Loucy (cell line): ENCODE data around the gene FES.

Experiments used
- H2AFZ ChIP-seq: fragments of 200-600 bp; sonication (generic); 2 replicates; pipeline ENCODE4 v1.6.0; 2016; ENCODE audit warnings: antibody characterized with exemption, mild to moderate bottlenecking, low read length, moderate library complexity
- H3F3A ChIP-seq: fragments of 200-600 bp; 2 replicates; pipeline ENCODE4 v1.6.0; 2016; ENCODE audit warnings: antibody characterized with exemption, low read depth, mild to moderate bottlenecking
- H3K27me3 ChIP-seq: fragments of 200-600 bp; sonication (generic); 2 replicates; pipeline ENCODE4 v1.6.1; 2014; ENCODE audit warnings: low read length, mild to moderate bottlenecking; ENCODE audit not compliant: insufficient read depth, poor library complexity, severe bottlenecking
- H3K36me3 ChIP-seq: fragments of 200-600 bp; sonication (generic); 2 replicates; pipeline ENCODE4 v1.6.1; 2016; ENCODE audit warnings: low read length; ENCODE audit not compliant: insufficient read depth
- H3K4me1 ChIP-seq: fragments of 200-600 bp; sonication (generic); 2 replicates; pipeline ENCODE4 v1.5.1; 2014; ENCODE audit warnings: low read length, mild to moderate bottlenecking; ENCODE audit not compliant: insufficient read depth, poor library complexity, severe bottlenecking
- H3K4me2 ChIP-seq: fragments of 200-600 bp; sonication (generic); 2 replicates; pipeline ENCODE4 v1.6.0; 2014; ENCODE audit warnings: antibody characterized with exemption, low read length, low read depth, mild to moderate bottlenecking; ENCODE audit not compliant: poor library complexity, severe bottlenecking
- H3K4me3 ChIP-seq: fragments of 200-600 bp; sonication (generic); 2 replicates; pipeline ENCODE4 v1.5.1; 2014; ENCODE audit warnings: low read length, mild to moderate bottlenecking, mixed read lengths; ENCODE audit not compliant: poor library complexity, severe bottlenecking
- H3K79me2 ChIP-seq: fragments of 200-600 bp; sonication (generic); 2 replicates; pipeline ENCODE4 v1.6.1; 2014; ENCODE audit warnings: low read length; ENCODE audit not compliant: insufficient read depth
- H3K9ac ChIP-seq: fragments of 200-600 bp; sonication (generic); 2 replicates; pipeline ENCODE4 v1.6.0; 2014; ENCODE audit warnings: mild to moderate bottlenecking, low read depth, low read length, moderate library complexity; ENCODE audit not compliant: poor library complexity, severe bottlenecking
- H3K9me2 ChIP-seq: fragments of 200-600 bp; sonication (generic); replicated peaks from 2 replicates; pipeline ENCODE4 v1.6.1; 2016; ENCODE audit warnings: low read depth, low read length, mixed read lengths
- H3K9me3 ChIP-seq: fragments of 200-600 bp; sonication (generic); 2 replicates; pipeline ENCODE4 v1.6.1; 2014; ENCODE audit warnings: mild to moderate bottlenecking, antibody characterized with exemption, low read length, low read depth; ENCODE audit not compliant: insufficient read depth
- H4K20me1 ChIP-seq: fragments of 200-600 bp; sonication (generic); 2 replicates; pipeline ENCODE4 v1.6.0; 2014; ENCODE audit warnings: antibody characterized with exemption, low read length, mild to moderate bottlenecking; ENCODE audit not compliant: insufficient read depth, poor library complexity, severe bottlenecking
- EZH2phosphoT487 ChIP-seq: fragments of 200-600 bp; IDR thresholded peaks from 2 replicates; pipeline ENCODE4 v1.6.1; 2018; ENCODE audit warnings: antibody characterized with exemption, mild to moderate bottlenecking, moderate library complexity, borderline replicate concordance
- TF ChIP-seq, protein P1 (sequence below): fragments of 200-600 bp; sonication (generic); conservative IDR thresholded peaks from 2 replicates; pipeline ENCODE4 v1.5.1; 2014; ENCODE audit warnings: mild to moderate bottlenecking, antibody characterized with exemption, low read length

The FES gene

DNA sequence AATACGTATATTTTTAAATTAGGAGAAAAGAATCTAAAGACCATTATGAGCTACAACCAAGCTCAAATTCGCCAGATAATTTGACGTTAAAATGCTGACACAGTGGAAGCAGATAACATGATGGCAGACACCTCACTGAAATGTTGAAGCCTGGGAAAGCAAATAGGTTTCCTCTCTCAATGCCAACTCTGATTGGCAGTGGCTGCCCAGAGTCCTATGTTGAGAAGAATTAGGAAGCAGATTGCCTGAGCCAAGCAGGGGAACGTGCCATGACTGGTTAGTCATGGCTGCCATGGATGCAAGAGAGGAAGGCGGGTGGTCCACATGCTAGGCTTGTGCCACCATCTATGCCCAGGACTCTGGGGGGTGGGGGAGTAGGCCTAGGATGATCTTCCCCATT, 54.0 kb downstream of the FES start:
- Histone ChIP-seq H3K4me3 (no peak overlapping the region), H3K27me3 (no peaks in the 10 kb centered on the region), H3K36me3 (peaks cover 29% of the 10 kb centered on the region; the same call in 1 of the 2 replicates), H3K4me1 (peaks cover 25% of the 10 kb centered on the region), H2AFZ (no peak overlapping the region), H3K9me2 (no peaks in the 10 kb centered on the region), H3K79me2 (peaks cover 26% of the 10 kb centered on the region), H3K9me3 (no peaks in the 10 kb centered on the region), H3F3A (no peaks in the 10 kb centered on the region), H3K4me2 (no peak overlapping the region), H3K9ac (no peak overlapping the region), H4K20me1 (peaks cover 18% of the 10 kb centered on the region)
- TF ChIP-seq, protein P1, sequence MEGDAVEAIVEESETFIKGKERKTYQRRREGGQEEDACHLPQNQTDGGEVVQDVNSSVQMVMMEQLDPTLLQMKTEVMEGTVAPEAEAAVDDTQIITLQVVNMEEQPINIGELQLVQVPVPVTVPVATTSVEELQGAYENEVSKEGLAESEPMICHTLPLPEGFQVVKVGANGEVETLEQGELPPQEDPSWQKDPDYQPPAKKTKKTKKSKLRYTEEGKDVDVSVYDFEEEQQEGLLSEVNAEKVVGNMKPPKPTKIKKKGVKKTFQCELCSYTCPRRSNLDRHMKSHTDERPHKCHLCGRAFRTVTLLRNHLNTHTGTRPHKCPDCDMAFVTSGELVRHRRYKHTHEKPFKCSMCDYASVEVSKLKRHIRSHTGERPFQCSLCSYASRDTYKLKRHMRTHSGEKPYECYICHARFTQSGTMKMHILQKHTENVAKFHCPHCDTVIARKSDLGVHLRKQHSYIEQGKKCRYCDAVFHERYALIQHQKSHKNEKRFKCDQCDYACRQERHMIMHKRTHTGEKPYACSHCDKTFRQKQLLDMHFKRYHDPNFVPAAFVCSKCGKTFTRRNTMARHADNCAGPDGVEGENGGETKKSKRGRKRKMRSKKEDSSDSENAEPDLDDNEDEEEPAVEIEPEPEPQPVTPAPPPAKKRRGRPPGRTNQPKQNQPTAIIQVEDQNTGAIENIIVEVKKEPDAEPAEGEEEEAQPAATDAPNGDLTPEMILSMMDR = no peak
- TF ChIP-seq EZH2phosphoT487 = no peak

DNA sequence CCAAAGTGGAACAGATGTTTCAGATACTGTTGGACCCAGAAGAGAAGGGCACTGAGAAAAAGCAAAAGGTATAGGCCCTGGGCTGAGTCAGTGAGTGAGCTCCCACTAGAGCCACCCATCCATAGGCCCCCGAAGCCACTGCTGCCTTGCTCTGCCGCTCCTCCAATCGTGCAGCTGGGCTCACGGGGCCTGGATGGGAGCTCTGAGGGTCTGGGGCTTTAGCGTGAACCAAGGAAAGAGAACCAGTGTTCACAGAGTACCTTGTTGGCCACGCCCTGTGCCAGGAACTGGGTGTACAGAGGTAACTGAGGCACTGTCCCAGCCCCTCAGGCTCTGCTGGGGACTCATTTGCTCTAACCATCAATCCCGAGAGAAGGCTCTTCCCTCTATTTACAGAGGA, 55.5 kb downstream of the FES start:
- peaks cover 16% of the 10 kb centered on the region for H3K4me1 ChIP-seq
- no peak overlapping the region for H3K4me2 ChIP-seq
- no peaks in the 10 kb centered on the region for H3K27me3 ChIP-seq
- H3K79me2 ChIP-seq = peaks cover 26% of the 10 kb centered on the region
- H3K9ac ChIP-seq = no peak overlapping the region
- H3K9me2 ChIP-seq = no peaks in the 10 kb centered on the region
- H4K20me1 ChIP-seq = peaks cover 18% of the 10 kb centered on the region
- H3K36me3 ChIP-seq = peaks cover 35% of the 10 kb centered on the region; the same call in 1 of the 2 replicates
- H3F3A ChIP-seq = no peaks in the 10 kb centered on the region
- H2AFZ ChIP-seq = no peak overlapping the region
- no peaks in the 10 kb centered on the region for H3K9me3 ChIP-seq
- H3K4me3 ChIP-seq = no peak overlapping the region
- no peak for TF ChIP-seq EZH2phosphoT487
- TF ChIP-seq, protein P1 = no peak

DNA sequence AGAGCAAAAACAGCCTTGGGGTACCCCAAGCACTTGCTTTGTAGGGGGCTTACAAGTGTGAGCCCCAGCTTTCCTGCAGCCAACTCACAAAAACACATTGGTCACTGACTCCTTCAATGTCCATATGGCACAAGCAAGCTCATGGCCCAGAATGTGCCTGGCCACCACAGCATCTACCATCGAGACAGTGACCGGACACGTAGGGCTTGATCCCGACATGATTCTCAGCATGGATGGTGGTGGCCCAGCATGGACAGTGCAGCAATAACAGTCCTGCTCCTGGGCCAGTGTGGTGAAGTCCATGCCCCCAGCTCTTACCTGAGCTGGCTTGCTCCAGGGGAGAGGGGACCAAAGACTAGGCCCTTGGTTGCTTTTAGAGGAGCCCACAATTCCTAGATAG, 56.7 kb downstream of the FES start:
- Histone ChIP-seq H3F3A (no peaks in the 10 kb centered on the region), H3K4me2 (no peak overlapping the region), H2AFZ (no peak overlapping the region), H3K4me1 (peaks cover 10% of the 10 kb centered on the region), H3K9me3 (no peaks in the 10 kb centered on the region), H3K9me2 (no peaks in the 10 kb centered on the region), H3K9ac (no peak overlapping the region), H3K4me3 (no peak overlapping the region), H3K36me3 (peaks cover 40% of the 10 kb centered on the region; the same call in 1 of the 2 replicates), H3K27me3 (no peaks in the 10 kb centered on the region), H3K79me2 (peaks cover 19% of the 10 kb centered on the region), H4K20me1 (peaks cover 11% of the 10 kb centered on the region)
- TF ChIP-seq, protein P1 = no peak
- TF ChIP-seq EZH2phosphoT487 = no peak
